Measurements from ENCODE around the gene TMEM200A. TPM values are rescaled to one million over a fixed set of nuclear protein-coding genes. Genes with fewer than 3 reads are reported as not detected.

Gene TMEM200A
- total RNA-seq, 1 donor = 43.1 TPM

DNA sequence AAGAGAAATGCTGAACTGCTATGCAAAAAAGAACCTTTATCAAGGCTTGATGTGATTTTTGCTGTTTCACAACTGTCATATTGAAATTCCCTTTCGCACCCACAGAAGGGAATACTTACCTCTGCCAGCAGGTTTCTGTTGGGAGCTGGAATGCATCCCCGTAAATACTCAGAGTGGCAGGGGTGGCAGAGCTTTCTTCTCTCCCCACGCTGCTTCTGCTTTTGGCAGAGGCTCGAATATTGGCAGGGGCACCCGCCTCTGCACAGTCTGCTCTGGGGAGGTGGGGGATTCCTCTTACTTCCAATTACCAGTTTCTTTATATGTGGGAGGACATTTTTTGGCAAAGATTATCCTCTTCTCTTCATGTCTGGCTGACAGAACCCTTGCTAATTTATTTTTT lies 28.4 kb downstream of the TMEM200A start:
- H3K36me3 ChIP-seq (ENCODE audit: insufficient read depth, low read length) = peaks cover 9% of the 10 kb centered on the region
- no peak overlapping the region for H3K27ac ChIP-seq (ENCODE audit: low read depth, low read length)
- H3K4me2 ChIP-seq (ENCODE audit: insufficient read depth, low read length) = no peak overlapping the region
- H3K4me3 ChIP-seq (ENCODE audit: insufficient read depth, low read length) = no peak overlapping the region
- no peaks in the 10 kb centered on the region for H4K20me1 ChIP-seq (ENCODE audit: insufficient read depth, low read length)
- peaks cover 34% of the 10 kb centered on the region for H3K4me1 ChIP-seq (ENCODE audit: insufficient read depth, low read length)
- H3K79me2 ChIP-seq (ENCODE audit: insufficient read depth, low read length) = peaks cover 64% of the 10 kb centered on the region
- no peaks in the 10 kb centered on the region for H3K27me3 ChIP-seq (ENCODE audit: insufficient read depth, low read length)
- no peak for DNase-seq (ENCODE audit: insufficient read length, low spot score, missing footprints)
- TF ChIP-seq, protein P1, sequence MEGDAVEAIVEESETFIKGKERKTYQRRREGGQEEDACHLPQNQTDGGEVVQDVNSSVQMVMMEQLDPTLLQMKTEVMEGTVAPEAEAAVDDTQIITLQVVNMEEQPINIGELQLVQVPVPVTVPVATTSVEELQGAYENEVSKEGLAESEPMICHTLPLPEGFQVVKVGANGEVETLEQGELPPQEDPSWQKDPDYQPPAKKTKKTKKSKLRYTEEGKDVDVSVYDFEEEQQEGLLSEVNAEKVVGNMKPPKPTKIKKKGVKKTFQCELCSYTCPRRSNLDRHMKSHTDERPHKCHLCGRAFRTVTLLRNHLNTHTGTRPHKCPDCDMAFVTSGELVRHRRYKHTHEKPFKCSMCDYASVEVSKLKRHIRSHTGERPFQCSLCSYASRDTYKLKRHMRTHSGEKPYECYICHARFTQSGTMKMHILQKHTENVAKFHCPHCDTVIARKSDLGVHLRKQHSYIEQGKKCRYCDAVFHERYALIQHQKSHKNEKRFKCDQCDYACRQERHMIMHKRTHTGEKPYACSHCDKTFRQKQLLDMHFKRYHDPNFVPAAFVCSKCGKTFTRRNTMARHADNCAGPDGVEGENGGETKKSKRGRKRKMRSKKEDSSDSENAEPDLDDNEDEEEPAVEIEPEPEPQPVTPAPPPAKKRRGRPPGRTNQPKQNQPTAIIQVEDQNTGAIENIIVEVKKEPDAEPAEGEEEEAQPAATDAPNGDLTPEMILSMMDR (IDR thresholded peaks at IDR 0.05; ENCODE audit: extremely low read depth, low read depth, low read length) = no peak
- no peak overlapping the region for H2AFZ ChIP-seq (ENCODE audit: low read length)
- no peaks in the 10 kb centered on the region for H3K9me3 ChIP-seq (ENCODE audit: low read depth, low read length)

DNA sequence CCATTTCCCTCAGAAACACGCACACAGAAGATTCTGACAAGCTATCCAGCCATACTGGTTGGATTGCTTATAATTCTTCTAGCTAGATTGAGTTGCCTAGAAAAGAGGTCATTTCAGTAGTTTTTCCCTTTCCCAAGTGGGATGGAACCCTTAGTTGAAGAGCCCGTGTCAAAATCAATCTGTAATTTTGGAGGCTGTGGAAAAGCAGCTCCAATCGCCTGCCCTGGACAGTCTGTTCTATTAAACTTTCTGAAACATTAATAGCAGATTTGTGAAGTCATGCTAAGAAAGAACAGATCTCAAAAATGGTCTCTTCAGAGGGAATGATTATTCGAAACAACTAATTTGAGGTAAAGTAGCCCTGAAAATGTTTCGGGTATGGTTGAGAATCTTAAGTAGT lies 29.3 kb downstream of the TMEM200A start:
- Histone ChIP-seq H3K4me2 (ENCODE audit: insufficient read depth, low read length) (no peak overlapping the region), H3K9me3 (ENCODE audit: low read depth, low read length) (no peaks in the 10 kb centered on the region), H3K79me2 (ENCODE audit: insufficient read depth, low read length) (peaks cover 66% of the 10 kb centered on the region), H2AFZ (ENCODE audit: low read length) (no peak overlapping the region), H3K4me1 (ENCODE audit: insufficient read depth, low read length) (peaks cover 34% of the 10 kb centered on the region), H3K36me3 (ENCODE audit: insufficient read depth, low read length) (peaks cover 9% of the 10 kb centered on the region), H3K27ac (ENCODE audit: low read depth, low read length) (no peak overlapping the region), H3K27me3 (ENCODE audit: insufficient read depth, low read length) (no peaks in the 10 kb centered on the region), H4K20me1 (ENCODE audit: insufficient read depth, low read length) (no peaks in the 10 kb centered on the region), H3K4me3 (ENCODE audit: insufficient read depth, low read length) (no peak overlapping the region)
- TF ChIP-seq, protein P1 (IDR thresholded peaks at IDR 0.05; ENCODE audit: extremely low read depth, low read depth, low read length) = no peak
- DNase-seq (ENCODE audit: insufficient read length, low spot score, missing footprints) = no peak

DNA sequence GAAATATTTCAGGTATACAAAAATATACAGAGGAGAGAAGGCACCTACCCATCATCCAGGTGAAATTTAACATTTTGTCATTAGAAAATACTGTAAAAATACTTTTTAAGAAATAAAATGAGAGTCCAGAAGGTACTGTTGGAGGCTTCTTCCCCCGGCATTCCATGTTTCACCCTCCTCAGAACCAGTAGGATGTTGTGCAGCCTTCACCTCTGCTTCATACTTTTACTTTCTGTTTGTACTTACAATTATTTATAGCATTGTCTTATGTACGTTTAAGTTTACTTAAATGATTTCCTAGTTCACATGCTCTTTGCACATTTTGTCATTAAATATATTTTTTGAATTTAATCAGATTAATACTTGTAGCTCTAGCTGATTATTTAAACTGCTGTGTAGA lies 30.9 kb downstream of the TMEM200A start:
- no peak for DNase-seq (ENCODE audit: insufficient read length, low spot score, missing footprints)
- peaks cover 34% of the 10 kb centered on the region for H3K4me1 ChIP-seq (ENCODE audit: insufficient read depth, low read length)
- peaks cover 70% of the 10 kb centered on the region for H3K79me2 ChIP-seq (ENCODE audit: insufficient read depth, low read length)
- no peaks in the 10 kb centered on the region for H3K9me3 ChIP-seq (ENCODE audit: low read depth, low read length)
- peak overlapping the region; percentile 3 for H3K4me3 ChIP-seq (ENCODE audit: insufficient read depth, low read length)
- H3K4me2 ChIP-seq (ENCODE audit: insufficient read depth, low read length) = peak overlapping the region; percentile 57
- peaks cover 4% of the 10 kb centered on the region for H4K20me1 ChIP-seq (ENCODE audit: insufficient read depth, low read length)
- no peaks in the 10 kb centered on the region for H3K27me3 ChIP-seq (ENCODE audit: insufficient read depth, low read length)
- peaks cover 9% of the 10 kb centered on the region for H3K36me3 ChIP-seq (ENCODE audit: insufficient read depth, low read length)
- H3K27ac ChIP-seq (ENCODE audit: low read depth, low read length) = peak overlapping the region; percentile 3
- TF ChIP-seq, protein P1 (IDR thresholded peaks at IDR 0.05; ENCODE audit: extremely low read depth, low read depth, low read length) = no peak
- H2AFZ ChIP-seq (ENCODE audit: low read length) = no peak overlapping the region

DNA sequence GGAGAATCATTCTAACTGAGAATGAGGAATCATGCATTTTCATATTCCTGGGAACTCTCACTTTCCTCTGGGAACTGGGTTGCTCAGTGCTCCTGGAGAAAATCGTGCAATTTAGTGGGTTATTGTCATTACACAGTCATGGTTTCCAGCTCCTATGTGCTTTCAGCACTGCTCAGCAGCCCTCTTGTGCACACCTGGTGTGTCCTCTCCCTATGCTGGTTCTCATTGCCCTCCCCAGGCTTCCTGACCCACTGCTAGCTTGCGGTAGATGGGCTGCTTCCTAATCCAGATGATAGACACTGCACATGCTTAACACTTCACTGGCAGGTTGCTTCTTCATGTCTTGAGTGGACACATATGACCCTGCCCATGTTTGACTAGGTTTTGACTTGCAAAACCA lies 39.7 kb downstream of the TMEM200A start:
- TF ChIP-seq, protein P1 (IDR thresholded peaks at IDR 0.05; ENCODE audit: extremely low read depth, low read depth, low read length) = no peak
- no peaks in the 10 kb centered on the region for H3K36me3 ChIP-seq (ENCODE audit: insufficient read depth, low read length)
- H2AFZ ChIP-seq (ENCODE audit: low read length) = no peak overlapping the region
- peaks cover 78% of the 10 kb centered on the region for H3K79me2 ChIP-seq (ENCODE audit: insufficient read depth, low read length)
- no peak overlapping the region for H3K27ac ChIP-seq (ENCODE audit: low read depth, low read length)
- H3K27me3 ChIP-seq (ENCODE audit: insufficient read depth, low read length) = no peaks in the 10 kb centered on the region
- no peak for DNase-seq (ENCODE audit: insufficient read length, low spot score, missing footprints)
- H3K4me1 ChIP-seq (ENCODE audit: insufficient read depth, low read length) = peaks cover 38% of the 10 kb centered on the region
- no peak overlapping the region for H3K4me3 ChIP-seq (ENCODE audit: insufficient read depth, low read length)
- no peaks in the 10 kb centered on the region for H3K9me3 ChIP-seq (ENCODE audit: low read depth, low read length)
- peaks cover 4% of the 10 kb centered on the region for H4K20me1 ChIP-seq (ENCODE audit: insufficient read depth, low read length)
- H3K4me2 ChIP-seq (ENCODE audit: insufficient read depth, low read length) = no peak overlapping the region

All from osteoblast (primary cell).